K562 (cell line): ENCODE data around the gene SDSL. TPM values are rescaled to one million over a fixed set of nuclear protein-coding genes. Genes with fewer than 3 reads are reported as not detected.

Experiments
- ATAC-seq: fragments of 200-7000 bp; cut with Tn5 transposase; 3 replicates; pipeline ENCODE4 v1.9.1; 2020; ENCODE audit warnings: moderate library complexity
- BruUV-seq: library from RNA; stranded (reverse); fragments of 400-500 nt; replicated peaks from 2 replicates; lab custom pipeline; 2021; lab: Mats Ljungman, UMichigan
- CTCF ChIA-PET: fragments of 300-600 bp; formaldehyde crosslinking; extraction: SDS; loops from one replicate; lab custom pipeline; 2021; ENCODE audit warnings: low intra/inter-chr PET ratio; lab: Yijun Ruan, JAX
- POLR2A ChIA-PET: fragments of 300-600, 350-650 bp; sonication (Branson Sonifier 250); formaldehyde crosslinking; extraction: SDS; loops from one replicate; lab custom pipeline; 2021; ENCODE audit warnings: antibody characterized with exemption, inconsistent platforms; lab: Yijun Ruan, JAX
- DNase-seq, 4 experiments: peaks; one replicate each; pipeline versions ENCODE4 v3.0.0 to v3.0.0-alpha.2; 2011 to 2018; ENCODE audit warnings: low spot score in 3 of 4, mixed read lengths in 3 of 4; ENCODE audit errors: extremely low read depth in 1 of 4
- FAIRE-seq: peaks from 2 replicates; lab custom pipeline; 2011; peaks lifted over from hg19 to GRCh38; lab: Jason Lieb, UNC
- H2AFZ ChIP-seq: 2 replicates; pipeline ENCODE4 v1.6.0; 2011; ENCODE audit warnings: low read depth, low read length, control low read depth, inconsistent platforms
- H3K27ac ChIP-seq: fragments of 200-600 bp; 3 replicates; pipeline ENCODE4 v1.8.0; 2011; ENCODE audit warnings: low read depth, mild to moderate bottlenecking, control low read depth, inconsistent platforms, low read length, moderate library complexity, mixed read lengths; ENCODE audit errors: extremely low read depth
- H3K27me3 ChIP-seq, 2 experiments: fragments of 300-600 bp in 1 of 2; 2 replicates in 1 of 2; 3 replicates in 1 of 2; pipeline versions ENCODE4 v1.6.0 to v1.8.0; 2011; ENCODE audit warnings: inconsistent platforms in 2 of 2, low read length in 2 of 2, mild to moderate bottlenecking in 1 of 2, mixed read lengths in 1 of 2, moderate library complexity in 1 of 2; ENCODE audit not compliant: control insufficient read depth in 2 of 2, insufficient read depth in 2 of 2
- H3K36me3 ChIP-seq: fragments of 300-600 bp; 3 replicates; pipeline ENCODE4 v1.8.0; 2011; ENCODE audit warnings: mild to moderate bottlenecking, low read length, inconsistent platforms; ENCODE audit not compliant: control insufficient read depth, insufficient read depth
- H3K4me1 ChIP-seq, 2 experiments: fragments of 200-600 bp in 1 of 2; replicated peaks in 1 of 2; 2 replicates in 1 of 2; 3 replicates in 1 of 2; pipeline versions ENCODE4 v1.5.1 to v1.8.0; 2011; ENCODE audit warnings: inconsistent platforms in 2 of 2, low read length in 2 of 2, mild to moderate bottlenecking in 1 of 2, mixed read lengths in 1 of 2, moderate library complexity in 1 of 2; ENCODE audit not compliant: control insufficient read depth in 2 of 2, insufficient read depth in 2 of 2
- H3K4me2 ChIP-seq: 2 replicates; pipeline ENCODE4 v1.6.1; 2011; ENCODE audit warnings: low read length, control low read depth, inconsistent platforms, mixed read lengths; ENCODE audit not compliant: insufficient read depth
- H3K4me3 ChIP-seq: fragments of 200-600 bp; sonication (generic), shearing (Covaris generic); 2 replicates; pipeline ENCODE4 v1.5.1; 2016; ENCODE audit warnings: control low read depth, inconsistent platforms
- H3K79me2 ChIP-seq: fragments of 200-600 bp; 3 replicates; pipeline ENCODE4 v1.8.0; 2011; ENCODE audit warnings: low read length, inconsistent platforms; ENCODE audit not compliant: control insufficient read depth, insufficient read depth
- H3K9ac ChIP-seq, 2 experiments: 2 replicates each; pipeline versions ENCODE4 v1.6.0 to v1.6.1; 2011; ENCODE audit warnings: low read depth in 2 of 2, low read length in 2 of 2, control low read depth in 1 of 2, inconsistent platforms in 1 of 2, mild to moderate bottlenecking in 1 of 2, mixed read lengths in 1 of 2; ENCODE audit not compliant: insufficient read depth in 1 of 2
- H3K9me1 ChIP-seq: one replicate; pipeline ENCODE4 v1.6.0; 2011; ENCODE audit warnings: inconsistent platforms, mild to moderate bottlenecking, low read length, moderate library complexity; ENCODE audit not compliant: control insufficient read depth, insufficient read depth
- H3K9me3 ChIP-seq: replicated peaks from 2 replicates; pipeline ENCODE4 v1.5.1; 2011; ENCODE audit warnings: low read depth, low read length, inconsistent platforms; ENCODE audit not compliant: control insufficient read depth, insufficient read depth
- H4K20me1 ChIP-seq: replicated peaks from 2 replicates; pipeline ENCODE4 v1.6.1; 2011; ENCODE audit warnings: low read length, inconsistent platforms, mixed read lengths; ENCODE audit not compliant: control insufficient read depth, insufficient read depth
- ADNP ChIP-seq: fragments of 200-800 bp; sonication (Bioruptor generic); IDR thresholded peaks from 2 replicates; pipeline ENCODE4 v1.6.1; 2016; ENCODE audit warnings: missing genetic modification characterization, missing compliant biosample characterization
- BRD9 ChIP-seq: fragments of 450-650 bp; IDR thresholded peaks from 2 replicates; pipeline ENCODE4 v1.6.1; 2018; ENCODE audit warnings: low read depth; ENCODE audit not compliant: partially characterized antibody
- CAMTA2 ChIP-seq: fragments of 250-450 bp; sonication (Bioruptor Pico); conservative IDR thresholded peaks from 2 replicates; pipeline ENCODE4 v1.5.1; 2022
- CTBP1 ChIP-seq: fragments of 450-650 bp; IDR thresholded peaks from 2 replicates; pipeline ENCODE4 v1.6.1; 2016; ENCODE audit warnings: borderline replicate concordance
- ESRRA ChIP-seq: fragments of 450-650 bp; IDR thresholded peaks from 2 replicates; pipeline ENCODE4 v1.6.1; 2014; ENCODE audit warnings: low read depth, mild to moderate bottlenecking, moderate library complexity, borderline replicate concordance
- KAT2B ChIP-seq: IDR thresholded peaks from one replicate; pipeline ENCODE4 v1.6.1; 2012; ENCODE audit warnings: low read depth, mild to moderate bottlenecking, control low read depth, inconsistent platforms, low read length, moderate library complexity
- KAT7 ChIP-seq: sonication (generic); formaldehyde crosslinking; IDR thresholded peaks from 2 replicates; pipeline ENCODE4 v1.8.0; 2022; ENCODE audit warnings: missing genetic modification reagents, mild to moderate bottlenecking, borderline replicate concordance
- NCOR1 ChIP-seq: fragments of 450-650 bp; IDR thresholded peaks from 2 replicates; pipeline ENCODE4 v1.6.1; 2016; ENCODE audit warnings: mild to moderate bottlenecking, moderate library complexity
- NFE2 ChIP-seq: IDR thresholded peaks from 2 replicates; pipeline ENCODE4 v1.6.1; 2014; ENCODE audit warnings: antibody characterized with exemption, low read depth
- NFE2L1 ChIP-seq: fragments of 450-650 bp; IDR thresholded peaks from 2 replicates; pipeline ENCODE4 v1.6.1; 2016; ENCODE audit warnings: missing genetic modification characterization, low read depth, mild to moderate bottlenecking, missing compliant biosample characterization, moderate library complexity, borderline replicate concordance
- NRF1 ChIP-seq, 2 experiments: fragments of 450-650 bp; IDR thresholded peaks in 1 of 2; conservative IDR thresholded peaks in 1 of 2; 2 replicates each; pipeline ENCODE4 v1.6.1; 2014; ENCODE audit warnings: mild to moderate bottlenecking in 2 of 2
- PHB ChIP-seq: fragments of 250-450 bp; sonication (Bioruptor Pico); IDR thresholded peaks from 2 replicates; pipeline ENCODE4 v1.5.0; 2021
- PHF20 ChIP-seq: fragments of 450-650 bp; IDR thresholded peaks from 2 replicates; pipeline ENCODE4 v1.6.1; 2018; ENCODE audit not compliant: partially characterized antibody
- PYGO2 ChIP-seq: fragments of 450-650 bp; IDR thresholded peaks from 2 replicates; pipeline ENCODE4 v1.6.1; 2016; ENCODE audit warnings: mild to moderate bottlenecking, missing genetic modification characterization, moderate library complexity, missing compliant biosample characterization
- RBBP5 ChIP-seq: fragments of 200-600 bp; sonication (generic); IDR thresholded peaks from 2 replicates; pipeline ENCODE4 v1.6.1; 2012; ENCODE audit warnings: borderline replicate concordance, mild to moderate bottlenecking, low read length, control low read depth, inconsistent platforms; ENCODE audit not compliant: insufficient read depth, poor library complexity, severe bottlenecking
- RBM25 ChIP-seq: fragments of 200-400 bp; formaldehyde crosslinking; IDR thresholded peaks from 2 replicates; pipeline ENCODE4 v1.6.1; 2018; ENCODE audit warnings: low read length, low read depth, moderate library complexity; ENCODE audit not compliant: severe bottlenecking
- TAF9B ChIP-seq: fragments of 450-650 bp; IDR thresholded peaks from 2 replicates; pipeline ENCODE4 v1.6.1; 2018; ENCODE audit warnings: mild to moderate bottlenecking; ENCODE audit not compliant: partially characterized antibody
- ZNF644 ChIP-seq: fragments of 200-800 bp; sonication (Bioruptor generic); IDR thresholded peaks from 2 replicates; pipeline ENCODE4 v1.6.1; 2016; ENCODE audit warnings: low read depth, missing genetic modification characterization, missing compliant biosample characterization
- ZNF696 ChIP-seq: fragments of 250-450 bp; sonication (Bioruptor Pico); conservative IDR thresholded peaks from 2 replicates; pipeline ENCODE4 v1.4.0; 2020; ENCODE audit warnings: mild to moderate bottlenecking, moderate library complexity
- WGBS: fragments of 100-300 bp; shearing (Covaris generic); methylation state at CpG from one replicate; pipeline ENCODE4 v1.1.6; 2016; ENCODE audit warnings: low coverage, mixed read lengths; ENCODE audit not compliant: insufficient coverage; ENCODE audit errors: missing lambda C conversion rate; 5-methylcytosine and 5-hydroxymethylcytosine counted together
- in situ Hi-C: fragments of 300-500 bp; cut with MboI; formaldehyde crosslinking; loops from 4 replicates; pipeline ENCODE4 v1.15.0; 2018; ENCODE audit warnings: inconsistent platforms, mixed read lengths
- intact Hi-C: fragments of 100-400 bp; cut with micrococcal nuclease; formaldehyde crosslinking; loops from 2 replicates; pipeline ENCODE4 v1.14.2; 2022
- polyA plus RNA-seq, 8 experiments: library from polyadenylated mRNA; depleted of rRNA in 4 of 8; stranded (reverse) in 5 of 8; unstranded in 3 of 8; fragments of >200 nt; fragmentation: Nextera tagmentation in 2 of 8; fragmentation: Illumina TruSeq in 1 of 8; extraction: Ambion mirVana in 2 of 8; extraction: Trizol in 1 of 8; gene quantifications; 2 replicates each; pipeline versions ENCODE4 v1.2.1 to v1.2.3, GENCODE V29; 2011 to 2014; ENCODE audit warnings: inconsistent platforms in 1 of 8, missing spikeins in 1 of 8
- total RNA-seq, 7 experiments: library from RNA; depleted of rRNA in 6 of 7; stranded (reverse); fragments of >200 nt in 6 of 7; fragmentation: Illumina TruSeq in 2 of 7; extraction: Trizol in 2 of 7; gene quantifications; 2 replicates each; pipeline versions ENCODE4 v1.2.1 to v1.2.3, GENCODE V29; 2011 to 2021; ENCODE audit warnings: low replicate concordance in 1 of 7

The SDSL gene
- total and polyA plus RNA-seq, 9 of the 15 experiments (the other 6 are each of a cell fraction or from before 2014, with no cell fraction given) = 0.31 to 11.0 (median 7.4) TPM

DNA sequence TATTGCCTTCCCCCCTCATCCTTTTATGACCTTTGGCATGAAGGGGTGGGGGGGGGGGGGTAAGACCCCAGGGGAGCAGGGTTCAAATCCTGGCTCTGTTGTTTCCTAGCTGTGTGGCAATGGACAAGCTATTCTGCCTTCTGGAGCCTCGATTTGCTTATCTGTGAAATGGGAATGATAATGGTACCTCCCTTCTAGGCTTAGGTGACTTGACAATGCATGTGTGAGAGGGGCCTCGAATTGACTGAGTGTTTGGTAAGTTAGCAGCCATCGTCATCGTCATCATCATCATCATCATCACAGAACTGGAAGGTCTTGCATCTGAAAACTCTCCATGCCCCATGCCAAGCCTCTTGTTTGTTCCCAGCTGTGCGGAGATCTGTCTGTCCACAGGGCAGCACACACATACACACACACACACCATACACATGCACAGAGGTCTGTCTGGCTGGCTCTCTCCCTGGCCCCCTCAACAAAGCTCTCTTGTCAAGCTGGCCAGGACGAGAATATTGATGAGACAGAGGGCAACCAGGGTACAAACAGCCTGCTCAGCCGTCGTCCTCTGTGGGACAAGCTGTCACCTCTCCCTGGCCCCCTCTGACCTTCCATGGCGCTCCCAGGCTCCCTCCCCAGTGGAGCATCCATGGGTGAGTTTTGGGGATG lies 12.6 kb upstream of the SDSL start (continued):
- TF ChIP-seq KAT7 (CRISPR knock-in tag) (no peak), RBBP5 (no peak), ZNF644 (no peak), PHB (no peak), CAMTA2 (no peak), ZNF696 (CRISPR knock-in tag) (no peak), NCOR1 (no peak), PHF20 (peak; percentile 25), TAF9B (no peak), BRD9 (no peak), RBM25 (peak; percentile 91)
- TF ChIP-seq, all 486 proteins: peak for 5

- FAIRE-seq (peak; percentile 48), DNase-seq (peak in 3 of 4 experiments; percentile 28 to 44 (median 35)), ATAC-seq (peak; percentile 42)
- BruUV-seq = no TSS peak
- no peak overlapping the region for H3K9ac ChIP-seq
- peaks cover 11 to 16% of the 10 kb centered on the region in 2 experiments for H3K4me1 ChIP-seq
- H3K79me2 ChIP-seq = no peaks in the 10 kb centered on the region
- no peaks in the 10 kb centered on the region for H3K36me3 ChIP-seq
- H3K27me3 ChIP-seq = no peaks in the 10 kb centered on the region
- CTCF ChIA-PET = no interaction called here
- no peak overlapping the region for H3K27ac ChIP-seq
- H3K9me1 ChIP-seq = no peaks in the 10 kb centered on the region
- in situ Hi-C loops (loop anchor here (25.0 kb wide), 1 partner anchor 226 kb away; the partner anchor contains the start of genes DDX54 and RITA1), intact Hi-C loops (no loop called here)
- H3K4me3 ChIP-seq = no peak overlapping the region
- H3K4me2 ChIP-seq = no peak overlapping the region; the same call in 1 of the 2 replicates
- H2AFZ ChIP-seq = peak overlapping the region; percentile 69
- H4K20me1 ChIP-seq = no peaks in the 10 kb centered on the region
- 10% methylated on average over 5 of the region's 11 CpGs for WGBS
- POLR2A ChIA-PET = interaction anchor here (0.7 to 1.4 kb wide), 2 partner anchors 9 to 12 kb away, joined by 4 to 5 read pairs; no protein-coding TSS in a partner anchor
- no peaks in the 10 kb centered on the region for H3K9me3 ChIP-seq
- TF ChIP-seq NRF1 (conservative IDR thresholded peaks at IDR 0.05 in 1 of 2, IDR thresholded peaks at IDR 0.05 in 1 of 2) = no peak
- TF ChIP-seq RBM25 = peak; percentile 87
- TF ChIP-seq PYGO2 (tag) = no peak
- TF ChIP-seq CTBP1 = peak; percentile 51; the same call in 1 of the 2 replicates
- TF ChIP-seq NFE2L1 (tag) = peak; percentile 57; the same call in 1 of the 2 replicates
- TF ChIP-seq NFE2 = peak; percentile 47
- no peak for TF ChIP-seq KAT2B
- peak; percentile 90 for TF ChIP-seq ADNP (tag)
- peak; percentile 61; the same call in 1 of the 2 replicates for TF ChIP-seq ESRRA
These were observed 8.7 kb upstream of the SDSL start for GRCh38 chr12:113413488-113413939.
